SK-N-MC (cell line): Measurements from ENCODE around the gene SEC63.
"Not testable (repeated sequence)": the region's sequence is repeated elsewhere in the genome, so short reads cannot be mapped to it uniquely, and the experiment has no call there.

Source experiments
- EZH2 ChIP-seq: fragments of 200-600 bp; sonication (generic); IDR thresholded peaks from one replicate; pipeline ENCODE4 v1.6.1; 2017; ENCODE audit warnings: antibody characterized with exemption
- FOXP2 ChIP-seq: optimal IDR thresholded peaks from 2 replicates; pipeline ENCODE3; 2011; ENCODE audit warnings: mild to moderate bottlenecking, moderate library complexity; ENCODE audit not compliant: insufficient read depth; ENCODE audit errors: extremely low read length, control extremely low read depth
- POLR2AphosphoS5 ChIP-seq: IDR thresholded peaks from 2 replicates; pipeline ENCODE4 v1.6.1; 2012; ENCODE audit warnings: mild to moderate bottlenecking, low read depth, low read length, borderline replicate concordance

DNA sequence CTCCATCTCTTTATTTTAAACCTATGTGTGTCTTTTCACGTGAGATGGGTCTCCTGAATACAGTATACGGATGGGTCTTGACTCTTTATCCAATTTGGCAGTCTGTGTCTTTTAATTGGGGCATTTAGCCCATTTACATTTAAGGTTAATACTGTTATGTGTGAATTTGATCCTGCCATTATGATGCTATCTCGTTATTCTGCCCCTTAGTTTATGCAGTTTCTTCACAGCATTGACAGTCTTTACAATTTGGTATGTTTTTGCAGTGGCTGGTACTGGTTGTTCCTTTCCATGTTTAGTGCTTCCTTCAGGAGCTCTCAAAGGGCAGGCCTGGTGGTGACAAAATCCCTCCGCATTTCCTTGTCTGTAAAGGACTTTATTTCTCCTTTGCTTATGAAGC lies 67.6 kb downstream of the SEC63 start:
- TF ChIP-seq EZH2, POLR2AphosphoS5, FOXP2: not testable (repeated sequence)
